Epithelial cell of esophagus (primary cell): Measurements from ENCODE around the gene POLE3.
A peak's percentile ranks its signal among the peaks of the same experiment; 100 is the strongest.
"Not testable (repeated sequence)": the region's sequence is repeated elsewhere in the genome, so short reads cannot be mapped to it uniquely, and the experiment has no call there.

Experiments
- DNase-seq: peaks from one replicate; pipeline ENCODE4 v3.0.0; 2010; ENCODE audit warnings: low read depth
- H3K4me3 ChIP-seq: 2 replicates; pipeline ENCODE4 v1.5.1; 2011; ENCODE audit warnings: mild to moderate bottlenecking, low read length, control low read depth
- CTCF ChIP-seq: IDR thresholded peaks from 2 replicates; pipeline ENCODE4 v1.5.1; 2011; ENCODE audit warnings: low read depth, mild to moderate bottlenecking, low read length, control low read depth, inconsistent platforms; ENCODE audit not compliant: insufficient read depth; ENCODE audit errors: missing control alignments

The POLE3 gene

GRCh38 chr9:113369855-113370140 is 40.7 kb downstream of the POLE3 start:
- no peak for TF ChIP-seq CTCF
- H3K4me3 ChIP-seq = no peak overlapping the region
- no peak for DNase-seq

DNA sequence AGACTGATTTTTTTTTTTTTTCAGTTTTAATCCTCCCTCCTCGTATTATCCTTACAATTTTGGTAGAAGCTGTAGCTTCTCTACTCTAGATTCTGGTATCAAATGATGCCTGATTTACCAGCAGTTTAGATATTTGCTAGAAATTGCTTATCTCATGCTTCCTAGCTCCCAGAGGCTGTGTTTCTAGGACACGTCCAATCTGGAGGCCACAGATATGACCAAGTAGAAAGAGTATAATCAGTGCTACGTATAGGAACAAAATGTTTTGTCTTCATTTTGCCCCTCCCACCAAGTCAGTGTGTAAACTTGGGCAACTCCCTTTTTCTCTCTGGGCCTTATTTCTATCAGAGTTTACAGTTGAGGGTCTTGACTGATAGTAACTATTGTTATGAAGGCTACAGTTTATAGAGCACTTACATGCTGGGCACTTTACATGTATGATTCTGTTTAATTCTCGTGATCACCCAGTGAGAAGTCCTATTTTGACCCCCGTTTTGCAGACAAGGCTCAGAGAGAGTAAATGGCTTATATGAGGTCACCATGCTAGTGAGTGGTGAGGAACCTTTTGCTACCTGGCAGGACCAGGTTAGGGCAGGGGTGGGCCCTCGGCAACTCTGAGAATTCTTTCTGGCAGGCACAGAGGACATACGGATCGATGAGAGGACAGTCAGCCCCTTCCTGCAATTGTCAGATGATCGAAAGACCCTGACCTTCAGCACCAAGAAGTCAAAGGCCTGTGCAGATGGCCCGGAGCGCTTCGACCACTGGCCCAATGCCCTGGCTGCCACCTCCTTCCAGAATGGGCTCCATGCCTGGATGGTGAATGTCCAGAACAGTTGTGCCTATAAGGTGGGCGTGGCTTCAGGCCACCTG is 41.3 kb downstream of the POLE3 start:
- DNase-seq = no peak
- no peak overlapping the region for H3K4me3 ChIP-seq
- TF ChIP-seq CTCF = no peak

DNA sequence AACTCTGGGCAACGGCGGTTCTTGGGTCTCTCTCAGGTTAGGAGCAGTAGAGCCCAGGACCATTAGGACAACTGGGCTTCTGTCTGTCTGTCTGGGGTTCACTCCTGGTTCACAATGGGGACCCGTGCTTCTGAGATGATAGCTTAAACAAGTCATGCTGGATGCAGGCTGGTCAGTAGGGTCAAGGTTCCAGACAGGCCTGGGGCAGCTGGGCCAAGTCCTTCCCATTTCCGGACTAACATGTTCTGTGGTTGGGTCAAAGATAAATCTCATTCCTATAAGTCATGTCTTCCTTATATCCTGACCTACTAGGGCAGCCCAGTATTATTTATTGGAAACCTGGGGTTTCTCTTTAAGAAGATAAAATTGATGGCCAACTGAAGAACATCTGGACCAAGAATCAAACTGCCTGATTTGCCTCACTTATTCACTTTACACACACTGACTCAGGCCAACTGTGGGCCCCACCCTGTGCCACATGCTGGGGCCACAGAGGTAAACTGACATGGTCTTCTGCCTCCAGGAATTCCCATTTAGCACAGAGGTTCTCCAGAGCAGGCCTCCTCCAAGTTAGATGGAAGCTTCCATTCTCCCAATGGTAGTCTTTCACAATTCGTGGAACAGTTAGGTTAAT is 42.0 kb downstream of the POLE3 start:
- H3K4me3 ChIP-seq = no peak overlapping the region
- TF ChIP-seq CTCF = no peak

DNA sequence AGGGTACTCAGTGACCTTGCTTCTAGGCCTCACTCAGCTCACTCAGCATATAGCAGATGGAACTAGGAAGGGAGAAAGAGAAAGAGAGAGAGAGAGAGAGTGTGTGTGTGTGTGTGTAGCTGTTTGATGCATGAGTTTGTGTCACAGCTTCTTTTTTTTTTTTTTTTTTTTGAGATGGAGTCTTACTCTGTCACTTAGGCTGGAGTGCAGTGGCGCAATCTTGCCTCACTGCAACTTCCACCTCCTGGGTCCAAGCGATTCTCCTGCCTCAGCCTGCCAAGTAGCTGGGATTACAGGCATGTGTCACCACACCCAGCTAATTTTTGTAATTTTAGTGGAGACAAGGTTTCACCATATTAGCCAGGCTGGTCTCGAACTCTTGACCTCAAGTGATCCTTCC is 44.8 kb downstream of the POLE3 start:
- peak; percentile 37 for DNase-seq
- not testable (repeated sequence) for H3K4me3 ChIP-seq

More for the DNA sequence above, 42.0 kb downstream of the POLE3 start:
- DNase-seq = no peak

- no peak for DNase-seq
- H3K4me3 ChIP-seq = no peak overlapping the region
- no peak for TF ChIP-seq CTCF
Observed at GRCh38 chr9:113364951-113365350, 45.5 kb downstream of the POLE3 start.

DNA sequence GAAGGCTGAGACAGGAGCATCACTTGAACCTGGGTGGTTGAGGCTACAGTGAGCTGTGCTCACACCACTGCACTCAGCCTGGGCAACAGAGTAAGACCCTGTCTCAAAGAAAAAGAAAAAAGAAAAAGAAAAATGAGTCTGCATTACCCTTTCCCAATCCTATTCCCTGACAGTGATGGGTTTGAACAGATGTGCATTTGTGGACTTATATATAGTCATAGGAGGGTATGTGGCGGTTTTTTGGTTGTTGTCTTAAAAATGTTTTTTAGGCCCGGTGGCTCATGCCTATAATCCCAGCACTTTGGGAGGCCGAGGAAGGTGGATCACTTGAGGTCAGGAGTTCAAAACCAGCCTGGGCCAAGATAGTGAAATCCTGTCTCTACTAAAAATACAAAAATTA is 47.1 kb downstream of the POLE3 start:
- DNase-seq = no peak
- no peak overlapping the region for H3K4me3 ChIP-seq
- TF ChIP-seq CTCF = no peak

DNA sequence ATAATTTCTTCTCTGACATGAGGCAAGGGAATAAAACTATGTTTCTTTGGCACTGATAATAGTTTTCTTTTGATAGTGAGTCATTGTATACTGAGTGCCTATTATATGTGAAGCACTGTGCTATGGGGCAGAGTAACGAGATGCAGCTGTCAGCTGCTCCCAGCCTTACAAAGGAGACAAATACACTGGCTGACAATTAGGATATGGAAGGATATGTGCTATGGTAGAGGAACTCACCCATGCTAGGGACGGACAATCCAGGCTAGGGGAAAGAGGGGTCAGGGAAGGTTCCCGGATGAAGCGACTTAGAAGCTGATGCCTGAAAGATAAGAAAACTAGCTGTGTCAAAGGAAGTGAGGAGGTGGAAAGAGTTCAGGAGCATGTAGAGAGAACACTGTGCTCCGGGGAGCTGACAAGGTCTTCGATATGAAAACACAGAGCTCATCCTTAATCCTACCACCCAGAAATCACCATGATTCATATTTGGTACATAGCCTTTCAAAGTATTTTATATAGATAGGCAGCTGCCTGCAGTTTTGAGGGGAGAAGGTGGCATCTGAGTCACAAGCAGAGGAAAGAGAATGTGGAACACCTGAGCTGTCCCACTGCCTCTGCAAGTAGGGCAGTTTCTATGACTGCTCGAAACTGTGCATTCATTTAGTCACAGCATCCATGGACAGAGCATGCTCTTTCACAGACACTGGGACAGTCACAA is 49.0 kb downstream of the POLE3 start:
- no peak for TF ChIP-seq CTCF
- DNase-seq = no peak
- no peak overlapping the region for H3K4me3 ChIP-seq
